Measurements from ENCODE around the gene NQO2. TPM values are rescaled to one million over a fixed set of nuclear protein-coding genes. Genes with fewer than 3 reads are reported as not detected.

The NQO2 gene
- total and polyA plus RNA-seq, 10 of the 15 experiments (the other 5 are each of a cell fraction or from before 2014, with no cell fraction given) = 0.55 to 2.6 (median 0.80) TPM

DNA sequence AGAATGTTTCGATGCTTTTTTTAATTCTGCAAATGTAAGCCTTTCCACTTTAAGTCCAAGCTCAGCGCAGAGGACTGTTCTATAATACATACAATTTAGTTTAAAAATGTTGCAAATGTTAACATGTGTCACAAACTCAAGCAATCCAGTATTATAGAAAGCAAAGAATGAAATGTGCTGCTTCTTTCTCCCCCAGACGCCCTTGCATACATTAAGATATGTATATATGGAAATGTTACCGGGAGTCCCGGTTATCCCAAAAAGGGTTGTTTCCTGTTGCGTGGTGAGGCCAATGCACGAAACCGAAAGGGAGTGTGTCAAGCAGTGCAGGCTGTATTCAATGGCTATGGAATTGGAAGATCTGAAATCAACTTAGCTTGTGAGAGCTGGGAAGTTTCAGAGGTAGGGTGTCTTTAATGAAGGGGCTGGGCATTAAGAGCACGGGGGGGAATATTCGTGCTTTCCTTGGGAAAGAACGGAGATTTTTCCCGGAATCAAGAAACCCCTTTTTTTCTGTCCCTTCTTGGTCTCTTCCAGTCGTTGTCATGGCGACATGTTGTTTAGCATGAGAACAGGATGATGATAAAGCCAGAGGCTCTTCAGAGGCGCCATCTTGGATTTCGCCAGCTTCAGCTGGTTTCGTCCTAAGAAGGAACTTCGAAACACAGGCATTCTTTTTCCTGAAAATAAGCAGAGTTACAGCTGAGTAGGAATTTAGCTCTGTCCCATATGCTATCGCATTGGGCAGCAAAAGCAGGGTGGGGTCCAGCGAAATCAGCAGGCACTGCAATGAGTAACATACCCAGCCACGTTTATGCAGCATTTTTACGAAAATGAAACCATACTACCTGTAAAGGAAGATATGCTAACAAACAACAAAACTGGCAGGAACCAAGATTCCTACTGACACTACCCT, 10.1 kb upstream of the NQO2 start (continued):
- no peak for TF ChIP-seq ZBTB4 (CRISPR knock-in tag; IDR thresholded peaks at IDR 0.05)
- TF ChIP-seq RELB (IDR thresholded peaks at IDR 0.05; ENCODE audit: low read depth) = peak; percentile 94
- TF ChIP-seq CEBPB (IDR thresholded peaks at IDR 0.05; ENCODE audit: borderline replicate concordance in 1 of 2, low read depth in 2 of 2, low read length in 2 of 2) = no peak
- no peak for TF ChIP-seq BRCA1 (IDR thresholded peaks at IDR 0.05; ENCODE audit: low read depth, low read length)
- peak; percentile 95 for TF ChIP-seq JUND (IDR thresholded peaks at IDR 0.05; ENCODE audit: low read depth, low read length)
- TF ChIP-seq GABPA (IDR thresholded peaks at IDR 0.05; ENCODE audit: low read depth) = no peak
- no peak for TF ChIP-seq SIX5 (IDR thresholded peaks at IDR 0.05; ENCODE audit: low read depth, low read length, severe bottlenecking)
- no peak for TF ChIP-seq GATAD2B (conservative IDR thresholded peaks at IDR 0.05; ENCODE audit: low read depth)
- no peak; the same call in 1 of the 2 replicates for TF ChIP-seq ASH2L (IDR thresholded peaks at IDR 0.05; ENCODE audit: borderline replicate concordance, low read depth)
- no peak for TF ChIP-seq HDAC6 (IDR thresholded peaks at IDR 0.05; ENCODE audit: unreplicated experiment)
- TF ChIP-seq MEF2A (IDR thresholded peaks at IDR 0.05; ENCODE audit: insufficient read depth, low read depth, low read length) = no peak
- TF ChIP-seq, protein P1, sequence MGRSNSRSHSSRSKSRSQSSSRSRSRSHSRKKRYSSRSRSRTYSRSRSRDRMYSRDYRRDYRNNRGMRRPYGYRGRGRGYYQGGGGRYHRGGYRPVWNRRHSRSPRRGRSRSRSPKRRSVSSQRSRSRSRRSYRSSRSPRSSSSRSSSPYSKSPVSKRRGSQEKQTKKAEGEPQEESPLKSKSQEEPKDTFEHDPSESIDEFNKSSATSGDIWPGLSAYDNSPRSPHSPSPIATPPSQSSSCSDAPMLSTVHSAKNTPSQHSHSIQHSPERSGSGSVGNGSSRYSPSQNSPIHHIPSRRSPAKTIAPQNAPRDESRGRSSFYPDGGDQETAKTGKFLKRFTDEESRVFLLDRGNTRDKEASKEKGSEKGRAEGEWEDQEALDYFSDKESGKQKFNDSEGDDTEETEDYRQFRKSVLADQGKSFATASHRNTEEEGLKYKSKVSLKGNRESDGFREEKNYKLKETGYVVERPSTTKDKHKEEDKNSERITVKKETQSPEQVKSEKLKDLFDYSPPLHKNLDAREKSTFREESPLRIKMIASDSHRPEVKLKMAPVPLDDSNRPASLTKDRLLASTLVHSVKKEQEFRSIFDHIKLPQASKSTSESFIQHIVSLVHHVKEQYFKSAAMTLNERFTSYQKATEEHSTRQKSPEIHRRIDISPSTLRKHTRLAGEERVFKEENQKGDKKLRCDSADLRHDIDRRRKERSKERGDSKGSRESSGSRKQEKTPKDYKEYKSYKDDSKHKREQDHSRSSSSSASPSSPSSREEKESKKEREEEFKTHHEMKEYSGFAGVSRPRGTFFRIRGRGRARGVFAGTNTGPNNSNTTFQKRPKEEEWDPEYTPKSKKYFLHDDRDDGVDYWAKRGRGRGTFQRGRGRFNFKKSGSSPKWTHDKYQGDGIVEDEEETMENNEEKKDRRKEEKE (IDR thresholded peaks at IDR 0.05) = peak; percentile 92
- TF ChIP-seq, protein P2, sequence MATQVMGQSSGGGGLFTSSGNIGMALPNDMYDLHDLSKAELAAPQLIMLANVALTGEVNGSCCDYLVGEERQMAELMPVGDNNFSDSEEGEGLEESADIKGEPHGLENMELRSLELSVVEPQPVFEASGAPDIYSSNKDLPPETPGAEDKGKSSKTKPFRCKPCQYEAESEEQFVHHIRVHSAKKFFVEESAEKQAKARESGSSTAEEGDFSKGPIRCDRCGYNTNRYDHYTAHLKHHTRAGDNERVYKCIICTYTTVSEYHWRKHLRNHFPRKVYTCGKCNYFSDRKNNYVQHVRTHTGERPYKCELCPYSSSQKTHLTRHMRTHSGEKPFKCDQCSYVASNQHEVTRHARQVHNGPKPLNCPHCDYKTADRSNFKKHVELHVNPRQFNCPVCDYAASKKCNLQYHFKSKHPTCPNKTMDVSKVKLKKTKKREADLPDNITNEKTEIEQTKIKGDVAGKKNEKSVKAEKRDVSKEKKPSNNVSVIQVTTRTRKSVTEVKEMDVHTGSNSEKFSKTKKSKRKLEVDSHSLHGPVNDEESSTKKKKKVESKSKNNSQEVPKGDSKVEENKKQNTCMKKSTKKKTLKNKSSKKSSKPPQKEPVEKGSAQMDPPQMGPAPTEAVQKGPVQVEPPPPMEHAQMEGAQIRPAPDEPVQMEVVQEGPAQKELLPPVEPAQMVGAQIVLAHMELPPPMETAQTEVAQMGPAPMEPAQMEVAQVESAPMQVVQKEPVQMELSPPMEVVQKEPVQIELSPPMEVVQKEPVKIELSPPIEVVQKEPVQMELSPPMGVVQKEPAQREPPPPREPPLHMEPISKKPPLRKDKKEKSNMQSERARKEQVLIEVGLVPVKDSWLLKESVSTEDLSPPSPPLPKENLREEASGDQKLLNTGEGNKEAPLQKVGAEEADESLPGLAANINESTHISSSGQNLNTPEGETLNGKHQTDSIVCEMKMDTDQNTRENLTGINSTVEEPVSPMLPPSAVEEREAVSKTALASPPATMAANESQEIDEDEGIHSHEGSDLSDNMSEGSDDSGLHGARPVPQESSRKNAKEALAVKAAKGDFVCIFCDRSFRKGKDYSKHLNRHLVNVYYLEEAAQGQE (IDR thresholded peaks at IDR 0.05; ENCODE audit: low read depth, low read length) = no peak
- TF ChIP-seq STAT3 (IDR thresholded peaks at IDR 0.05; ENCODE audit: low read depth, low read length) = no peak
